ENCODE data around the gene BCAS3.
"Not testable (repeated sequence)": the region's sequence is repeated elsewhere in the genome, so short reads cannot be mapped to it uniquely, and the experiment has no call there.

The BCAS3 gene

DNA sequence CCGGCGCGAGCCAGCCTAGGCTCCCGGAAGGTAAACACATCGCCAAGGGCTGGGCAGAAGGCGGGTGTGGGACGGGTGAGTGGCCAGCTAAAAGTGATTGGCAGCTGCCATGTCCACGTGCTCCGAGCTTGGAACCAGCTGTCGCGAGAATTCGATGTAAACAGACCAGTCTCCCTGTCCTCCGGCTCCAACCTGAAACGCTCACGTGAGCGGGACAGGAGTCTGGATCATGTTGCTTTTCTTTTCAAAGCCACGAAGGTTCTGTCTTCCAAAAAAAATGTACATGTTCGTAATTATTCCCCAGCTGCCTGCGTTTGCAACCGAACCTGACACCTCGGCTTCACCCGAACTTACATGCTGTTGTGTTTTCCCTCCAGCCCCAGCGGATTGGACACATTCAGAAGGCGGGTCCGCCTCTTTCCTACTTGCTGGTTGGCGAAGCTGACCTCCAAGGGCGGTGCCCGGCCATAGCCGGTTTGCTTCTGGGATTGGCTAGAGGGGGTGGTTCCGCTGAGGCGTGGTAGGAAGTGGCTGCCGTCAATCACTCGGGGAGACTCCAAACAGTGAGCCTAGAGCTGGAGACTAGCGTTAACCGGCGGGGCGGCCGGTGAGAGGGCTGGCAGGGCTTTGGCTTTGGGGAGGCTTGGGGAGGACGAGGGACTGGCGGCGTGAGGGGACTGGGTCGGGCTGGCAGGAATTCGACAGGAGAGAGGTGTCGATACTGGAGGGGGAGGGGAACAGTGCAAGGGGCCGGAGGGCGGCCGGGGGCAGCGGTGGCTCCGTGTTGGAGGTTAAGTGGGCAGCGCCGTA is at the start of gene BCAS3:
Gene BCAS3 (plus strand): TSS at position 544 of the 810 bp plus-strand sequence.
- peak; percentile 96 for DNase-seq

DNA sequence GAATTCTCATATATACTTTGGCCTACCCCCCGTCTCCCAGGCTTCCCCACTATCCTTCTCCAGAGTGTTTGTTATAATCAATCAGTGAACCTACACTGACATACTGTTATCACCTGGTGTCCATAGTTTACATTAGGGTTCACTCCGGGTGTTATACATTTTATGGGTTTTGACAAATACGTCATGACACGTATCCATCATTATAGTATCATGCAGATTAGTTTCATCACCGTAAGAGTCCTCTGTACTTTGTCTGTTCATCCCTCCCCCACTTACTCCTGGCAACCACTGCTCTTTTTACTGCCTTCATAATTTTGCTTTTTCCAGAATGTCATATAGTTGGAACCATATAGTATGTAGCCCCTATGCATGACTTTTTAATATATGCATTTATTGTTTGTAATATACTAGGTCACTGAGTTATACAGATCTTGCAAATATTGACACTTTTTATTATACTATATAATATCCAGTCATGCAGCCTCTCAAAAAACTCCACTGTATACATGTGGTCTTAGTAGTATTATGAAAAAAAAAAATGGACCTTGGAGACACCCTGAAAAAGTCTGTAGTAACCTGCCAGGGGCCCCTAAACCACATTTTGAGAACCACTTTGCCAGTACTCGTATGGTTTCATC is 49.3 kb upstream of the BCAS3 start:
- no peak for DNase-seq

DNA sequence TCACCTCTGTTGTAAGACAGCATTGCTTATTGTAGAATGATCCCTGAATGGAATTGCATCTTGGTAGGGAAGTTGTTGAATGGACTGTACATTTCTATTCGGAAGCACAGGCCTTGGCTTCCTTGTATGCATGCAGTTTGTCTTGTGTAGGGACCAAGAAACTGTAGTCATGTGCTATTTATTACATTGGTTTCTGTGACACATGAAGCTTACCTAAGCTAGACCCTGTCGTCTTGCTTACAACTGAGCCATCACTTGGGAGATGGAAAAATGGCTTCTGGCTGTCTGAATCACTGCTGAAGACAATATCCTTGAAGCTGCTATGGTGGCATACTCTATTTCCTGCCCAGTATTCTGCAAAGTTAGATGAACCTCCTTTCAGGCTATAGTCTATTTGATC is 48.5 kb upstream of the BCAS3 start:
- DNase-seq, result no peak

DNA sequence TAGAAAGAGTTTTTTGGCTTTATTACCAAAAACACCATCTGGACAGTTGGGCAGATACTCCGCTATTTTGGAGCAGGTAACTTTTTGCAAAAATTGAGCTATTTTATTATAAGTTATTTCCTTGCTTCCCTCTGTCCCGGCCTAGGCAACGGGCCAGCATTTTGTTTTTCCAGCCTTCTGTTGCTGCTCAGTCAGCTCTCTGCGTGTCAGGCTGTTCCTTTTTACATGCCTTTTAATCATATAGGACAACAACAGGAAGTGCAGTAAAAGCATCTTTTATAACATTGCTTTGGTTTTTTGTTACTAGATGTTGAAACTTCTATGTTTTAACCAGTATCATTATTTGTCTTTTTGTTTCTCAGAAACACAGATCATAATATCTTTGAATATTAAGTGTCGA is 47.3 kb upstream of the BCAS3 start:
- DNase-seq, result no peak

DNA sequence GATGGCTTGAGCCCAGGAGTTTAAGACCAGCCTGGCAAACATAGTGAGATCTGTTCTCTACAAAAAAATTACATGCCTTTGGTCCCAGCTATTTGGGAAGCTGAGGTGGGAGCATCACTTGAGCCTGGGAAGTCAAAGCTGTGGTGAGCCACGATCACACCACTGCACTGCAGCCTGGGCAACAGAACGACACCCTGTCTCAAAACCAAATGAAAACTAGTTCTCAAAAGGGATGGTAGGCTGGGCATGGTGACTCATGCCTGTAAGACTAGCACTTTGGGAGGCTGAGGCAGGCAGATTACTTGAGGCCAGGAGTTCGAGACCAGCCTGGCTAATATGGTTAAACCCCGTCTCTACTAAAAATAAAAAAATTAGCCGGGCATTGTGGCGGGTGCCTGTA is 46.5 kb upstream of the BCAS3 start:
- no peak for DNase-seq

DNA sequence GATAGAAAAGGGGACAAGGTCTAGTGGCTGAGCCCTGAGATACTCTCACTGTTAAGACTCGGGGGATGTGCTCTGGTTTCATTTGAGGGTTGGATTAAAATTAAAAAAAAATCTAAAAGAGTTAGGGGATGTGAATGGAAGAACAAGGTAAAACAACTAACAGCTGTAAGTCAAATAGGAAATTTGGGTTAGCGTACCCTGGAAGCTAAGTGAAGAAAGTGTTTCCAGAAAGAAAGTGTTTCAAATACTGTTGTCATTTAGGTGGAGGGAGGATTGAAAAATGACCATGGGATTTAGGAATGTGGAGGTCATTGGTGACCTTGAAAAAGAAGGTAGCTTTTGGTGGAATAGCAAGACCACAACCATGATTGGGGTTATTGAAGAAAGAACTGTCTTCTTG is 40.0 kb upstream of the BCAS3 start:
- DNase-seq, result no peak

DNA sequence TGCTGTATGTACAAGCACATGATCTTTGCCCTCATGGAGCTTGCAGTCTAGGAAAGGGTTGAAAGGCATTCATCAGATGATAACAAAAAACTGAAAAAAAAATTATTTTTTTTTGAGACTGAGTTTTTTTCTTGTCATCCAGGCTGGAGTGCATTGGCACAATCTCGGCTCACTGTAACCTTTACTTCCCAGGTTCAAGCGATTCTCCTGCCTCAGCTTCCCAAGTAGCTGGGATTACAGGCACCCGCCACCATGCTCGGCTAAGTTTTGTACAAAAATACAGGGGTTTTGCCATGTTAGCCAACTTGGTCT is 38.7 kb upstream of the BCAS3 start:
- no peak for DNase-seq

DNA sequence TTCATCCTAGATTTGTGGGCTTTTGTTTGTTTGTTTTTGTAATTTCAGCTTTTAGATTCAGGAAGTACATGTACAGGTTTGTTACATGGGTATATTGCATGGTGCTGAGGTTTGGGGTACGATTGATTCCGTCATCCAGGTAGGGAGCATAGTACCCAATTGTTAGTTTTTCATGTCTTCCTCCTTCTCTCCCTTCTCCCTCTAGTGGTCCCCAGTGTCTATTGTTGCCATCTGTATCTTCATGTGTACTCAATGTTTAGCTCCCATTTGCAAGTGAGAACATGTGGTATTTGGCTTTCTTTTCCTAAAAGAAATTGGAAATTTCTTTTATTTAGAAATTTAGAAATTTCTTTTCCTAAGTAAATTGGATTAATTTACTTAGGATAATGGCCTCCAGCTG is 37.1 kb upstream of the BCAS3 start:
- no peak for DNase-seq

DNA sequence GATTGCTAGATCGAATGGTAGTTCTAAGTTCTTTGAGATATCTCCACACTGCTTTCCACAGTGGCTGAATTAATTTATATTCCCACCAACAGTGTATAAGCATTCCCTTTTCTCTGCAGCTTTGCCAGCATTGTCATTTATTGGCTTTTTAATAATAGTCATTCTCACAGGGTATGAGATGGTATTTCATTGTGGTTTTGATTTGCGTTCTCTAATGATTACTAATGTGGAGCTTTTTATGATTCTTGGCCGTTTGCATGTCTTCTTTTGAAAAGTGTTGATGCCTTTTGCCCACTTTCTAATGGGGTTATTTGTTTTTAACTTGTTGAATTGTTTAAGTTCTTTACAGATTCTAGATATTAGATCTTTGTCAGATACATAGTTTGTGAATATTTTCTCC is 36.5 kb upstream of the BCAS3 start:
- DNase-seq, result no peak

DNA sequence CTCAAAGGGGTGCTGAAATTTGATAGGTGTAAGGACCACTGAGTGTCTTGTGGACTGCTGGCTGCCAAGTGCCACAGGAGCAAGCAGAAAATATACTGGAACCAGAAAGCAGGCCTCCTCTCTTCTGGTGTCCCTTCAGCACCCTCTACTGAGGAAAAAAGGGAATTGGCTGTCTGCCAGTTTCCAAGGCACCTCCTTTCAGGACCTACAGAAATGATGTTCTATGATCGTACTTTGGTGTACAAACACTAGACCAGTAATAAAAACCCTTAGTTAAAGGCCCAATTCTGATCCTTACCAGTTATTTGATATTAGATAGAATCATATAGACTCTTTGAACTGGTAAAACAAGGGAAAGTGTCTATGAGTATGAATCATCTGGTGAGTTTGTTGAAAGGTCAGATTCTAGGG is 35.8 kb upstream of the BCAS3 start:
- no peak for DNase-seq

DNA sequence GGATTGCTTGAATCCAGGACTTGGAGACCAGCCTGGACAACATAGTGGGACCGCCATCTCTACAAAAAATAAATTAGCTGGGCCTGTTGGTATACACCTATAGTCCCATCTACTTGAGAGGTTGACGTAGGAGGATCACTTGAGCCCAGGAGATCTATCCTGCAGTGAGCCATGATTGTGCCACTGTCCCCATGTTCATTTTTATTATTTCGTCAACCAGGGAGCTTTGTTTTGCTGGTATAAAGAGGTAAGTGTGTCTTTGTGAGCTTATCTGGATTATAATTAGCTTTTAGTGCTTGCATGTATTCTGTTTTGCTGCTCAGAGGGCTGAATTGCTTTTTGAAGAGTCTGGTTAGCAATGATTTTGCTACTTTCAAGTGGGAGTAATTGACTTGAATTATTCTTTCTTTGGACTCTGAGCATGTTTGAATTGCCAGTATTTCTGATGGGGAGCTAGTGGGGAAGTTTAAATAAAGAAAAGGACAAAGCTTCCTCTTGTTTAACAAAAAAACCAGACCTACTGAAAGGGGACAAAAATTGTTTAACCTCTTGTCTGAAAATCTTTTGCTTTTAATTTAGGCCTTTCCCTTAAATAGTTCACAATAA is 31.6 kb upstream of the BCAS3 start:
- no peak for DNase-seq

DNA sequence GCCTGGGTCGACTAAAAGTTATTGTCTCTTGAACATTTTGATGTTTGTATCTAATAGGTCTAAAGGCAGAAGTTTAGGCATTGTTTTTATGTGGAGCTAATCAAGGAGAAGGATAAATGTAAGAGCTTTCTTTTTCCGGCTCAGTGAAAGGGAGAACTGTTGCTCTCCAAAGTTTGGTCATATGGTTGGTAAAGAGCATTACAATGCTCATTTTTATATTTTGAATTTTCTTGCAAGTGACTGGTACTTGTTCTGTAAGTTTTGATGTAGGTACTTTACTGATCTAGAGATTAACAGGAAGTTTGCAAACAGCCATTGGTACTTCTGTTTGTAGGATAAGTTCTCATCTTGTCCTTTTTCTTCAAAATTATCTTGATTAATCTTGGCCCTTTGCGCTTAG is 30.9 kb upstream of the BCAS3 start:
- no peak for DNase-seq

DNA sequence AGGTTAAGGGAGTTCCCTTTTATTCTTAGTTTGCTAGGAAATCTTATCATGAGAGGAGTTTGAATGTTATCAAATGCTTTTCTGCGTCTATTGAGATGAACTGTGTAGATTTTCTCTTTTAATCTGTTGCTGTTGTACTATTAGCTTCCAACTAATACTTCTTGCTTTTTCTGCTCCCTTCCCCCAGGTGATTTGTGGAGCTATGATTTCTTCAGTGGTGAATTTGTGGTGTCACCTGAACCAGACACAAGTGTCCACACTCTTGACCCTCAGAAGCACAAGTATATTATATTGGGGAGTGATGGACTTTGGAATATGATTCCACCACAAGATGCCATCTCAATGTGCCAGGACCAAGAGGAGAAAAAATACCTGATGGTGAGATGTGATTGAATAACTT is 29.9 kb upstream of the BCAS3 start:
- no peak for DNase-seq

DNA sequence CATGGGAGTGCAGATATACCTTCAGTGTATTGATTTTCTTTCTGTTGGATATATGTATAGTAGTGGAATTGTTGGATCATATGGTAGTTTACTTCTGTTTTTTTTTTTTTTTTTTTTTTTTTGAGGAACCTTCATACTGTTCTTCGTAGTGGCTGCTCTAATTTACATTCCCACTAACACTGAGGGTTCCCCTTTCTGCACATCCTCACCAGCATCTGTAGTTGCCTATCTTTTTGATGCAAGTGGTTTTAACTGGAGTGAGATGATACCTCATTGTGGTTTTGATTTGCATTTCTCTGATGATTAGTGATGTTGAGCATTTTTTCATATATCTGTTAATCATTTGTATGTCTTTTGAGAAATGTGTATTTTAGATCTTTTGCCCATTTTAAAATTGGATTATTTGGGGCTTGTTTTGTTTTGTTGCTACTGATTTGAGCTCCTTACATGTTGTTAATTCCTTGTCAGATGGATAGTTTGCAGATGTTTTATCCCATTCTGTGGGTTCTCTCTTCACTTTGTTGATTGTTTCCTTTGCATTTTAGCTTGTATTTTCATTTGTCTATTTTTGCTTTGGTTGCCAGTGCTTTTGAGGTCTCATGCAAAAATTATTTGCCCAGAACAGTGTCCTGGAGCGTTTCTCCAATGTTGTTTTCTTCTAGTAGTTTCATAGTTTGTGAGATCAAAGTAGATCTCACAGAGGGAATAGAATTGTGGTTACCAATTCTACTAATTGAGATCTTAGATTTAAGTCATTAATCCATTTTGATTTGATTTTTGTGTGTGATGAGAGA is 25.0 kb upstream of the BCAS3 start:
- DNase-seq, result peak; percentile 26

DNA sequence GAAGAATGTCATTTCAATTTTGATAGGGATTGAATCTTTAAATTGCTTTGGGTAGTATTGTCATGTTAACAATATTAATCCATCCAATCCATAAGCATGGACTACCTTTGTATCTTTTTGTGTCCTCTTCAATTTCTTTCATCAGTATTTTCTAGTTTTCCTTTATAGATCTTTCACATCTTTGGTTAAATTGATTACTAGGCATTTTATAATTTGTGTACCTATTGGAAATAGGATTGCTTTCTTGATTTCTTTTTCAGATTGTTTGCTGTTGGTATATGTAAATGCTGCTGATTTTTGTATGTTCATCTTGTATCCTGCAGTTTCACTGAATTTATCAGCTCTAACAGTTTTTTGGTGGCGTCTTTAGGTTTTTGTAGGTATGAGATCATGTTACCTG is 24.1 kb upstream of the BCAS3 start:
- DNase-seq, result no peak

DNA sequence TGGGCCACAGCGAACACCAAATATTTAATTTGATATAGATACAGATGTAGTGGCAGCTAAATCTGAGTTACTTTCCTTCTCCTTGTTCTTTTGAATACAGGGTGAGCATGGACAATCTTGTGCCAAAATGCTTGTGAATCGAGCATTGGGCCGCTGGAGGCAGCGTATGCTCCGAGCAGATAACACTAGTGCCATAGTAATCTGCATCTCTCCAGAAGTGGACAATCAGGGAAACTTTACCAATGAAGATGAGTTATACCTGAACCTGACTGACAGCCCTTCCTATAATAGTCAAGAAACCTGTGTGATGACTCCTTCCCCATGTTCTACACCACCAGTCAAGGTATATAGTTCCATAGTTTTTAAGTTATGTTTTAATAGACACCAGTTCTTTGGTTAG is 21.2 kb upstream of the BCAS3 start:
- DNase-seq, result no peak

DNA sequence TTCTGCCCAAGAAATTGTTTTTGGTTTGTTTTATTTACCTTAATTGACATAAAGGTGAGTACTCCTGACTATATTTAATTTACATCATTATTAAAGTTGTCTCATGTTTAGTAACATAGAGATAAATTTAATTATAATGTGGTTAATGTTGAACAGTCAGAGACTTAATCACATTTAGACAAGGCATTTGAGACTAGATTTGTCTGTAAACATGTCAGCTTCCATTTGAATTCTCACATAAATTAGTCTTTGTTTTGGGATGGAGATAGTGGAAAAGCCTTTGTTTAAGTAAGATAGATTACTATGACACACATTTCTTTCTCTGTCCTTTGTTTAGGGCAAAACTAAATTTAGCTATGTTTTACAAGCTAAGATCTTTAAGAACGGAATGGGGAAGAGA is 18.5 kb upstream of the BCAS3 start:
- no peak for DNase-seq

DNA sequence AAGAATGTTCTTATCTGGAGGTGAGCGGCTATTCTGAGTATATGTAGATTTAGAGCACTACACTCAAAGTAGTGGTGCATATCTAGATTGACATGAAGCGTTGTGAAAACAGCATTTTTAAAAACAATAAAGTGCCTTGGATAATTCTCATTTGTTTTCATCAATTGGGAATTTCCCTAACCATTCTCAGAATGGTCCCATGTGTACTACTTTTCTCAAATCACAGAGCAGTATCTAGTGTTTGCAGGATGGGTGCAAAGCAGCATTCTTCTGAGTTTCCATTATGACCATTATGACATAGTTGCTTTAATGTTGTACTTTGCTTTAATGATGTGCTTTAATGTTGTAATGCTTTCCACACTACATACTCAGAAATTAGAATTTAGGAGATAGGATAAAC is 16.2 kb upstream of the BCAS3 start:
- no peak for DNase-seq

DNA sequence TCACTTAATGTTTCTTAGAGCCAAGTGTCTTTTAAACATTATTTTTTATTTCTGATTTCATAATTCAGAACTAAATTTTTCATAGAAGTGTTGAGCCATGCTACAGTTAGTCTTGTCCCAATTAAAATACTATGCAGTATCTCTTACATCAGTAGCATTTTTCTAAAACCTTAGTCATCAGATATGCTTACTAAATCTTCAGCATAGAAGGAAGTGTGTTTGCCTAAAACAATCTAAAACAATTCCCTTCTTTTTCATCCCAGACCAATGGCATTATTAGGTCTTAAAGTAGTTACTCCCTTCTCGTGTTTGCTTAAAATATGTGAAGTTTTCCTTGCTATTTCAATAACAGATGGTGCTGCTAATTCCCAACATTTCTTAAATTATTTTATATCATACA is 13.6 kb upstream of the BCAS3 start:
- no peak for DNase-seq

DNA sequence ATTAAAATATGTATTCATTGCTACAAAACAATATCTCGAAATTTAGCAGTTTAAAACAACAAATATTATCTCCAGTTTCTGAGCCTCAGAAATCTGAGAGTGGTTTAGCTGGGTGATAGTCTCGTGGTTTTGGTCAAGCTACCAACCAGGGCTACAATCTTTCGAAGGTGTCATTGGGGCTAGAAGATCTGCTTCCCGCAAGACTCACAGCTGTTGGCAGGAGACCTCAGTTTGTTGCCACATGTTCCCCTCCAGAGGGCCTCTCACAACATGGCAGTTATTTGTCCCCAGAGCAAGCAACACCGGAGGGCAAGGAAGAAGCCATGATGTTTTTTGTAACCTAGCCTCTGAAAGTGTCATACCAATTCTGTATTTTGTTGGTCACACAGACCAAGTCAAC is 12.0 kb upstream of the BCAS3 start:
- DNase-seq, result no peak

DNA sequence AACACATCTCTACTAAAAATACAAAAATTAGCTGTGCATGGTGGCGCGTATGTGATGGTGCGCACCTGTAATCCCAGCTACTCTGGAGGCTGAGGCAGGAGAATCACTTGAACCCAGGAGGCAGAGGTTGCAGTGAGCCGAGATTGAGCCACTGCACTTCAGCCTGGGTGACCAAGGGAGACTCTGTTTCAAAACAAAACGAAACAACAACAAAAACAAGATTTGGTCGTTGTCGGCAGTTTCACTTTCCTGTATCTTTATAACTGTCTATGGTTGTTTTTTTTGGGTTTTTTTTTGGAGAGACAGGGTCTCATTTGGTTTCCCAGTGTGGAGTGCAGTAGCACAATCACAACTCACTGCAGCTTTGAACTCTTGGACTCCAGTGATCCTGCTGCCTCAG is 8.9 kb upstream of the BCAS3 start:
- not testable (repeated sequence) for DNase-seq

DNA sequence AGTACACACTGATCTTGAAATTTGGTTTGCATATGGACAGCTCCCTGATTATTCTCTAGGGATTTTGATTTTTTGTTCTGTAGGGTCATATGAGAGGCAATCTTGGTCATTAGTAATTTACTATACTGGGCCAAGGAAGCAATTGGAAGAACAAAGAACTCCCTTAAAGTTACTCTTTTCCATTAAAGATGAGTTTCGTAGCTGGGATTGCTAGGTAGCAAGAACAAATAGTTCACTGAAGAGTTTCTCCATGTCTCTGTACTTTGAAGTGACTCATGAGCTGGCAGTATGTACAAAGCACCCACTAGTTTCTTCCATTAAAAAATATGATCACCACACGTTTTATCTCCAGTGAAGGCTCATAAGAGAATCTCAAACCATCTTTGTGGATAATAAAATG is 6.2 kb upstream of the BCAS3 start:
- no peak for DNase-seq

DNA sequence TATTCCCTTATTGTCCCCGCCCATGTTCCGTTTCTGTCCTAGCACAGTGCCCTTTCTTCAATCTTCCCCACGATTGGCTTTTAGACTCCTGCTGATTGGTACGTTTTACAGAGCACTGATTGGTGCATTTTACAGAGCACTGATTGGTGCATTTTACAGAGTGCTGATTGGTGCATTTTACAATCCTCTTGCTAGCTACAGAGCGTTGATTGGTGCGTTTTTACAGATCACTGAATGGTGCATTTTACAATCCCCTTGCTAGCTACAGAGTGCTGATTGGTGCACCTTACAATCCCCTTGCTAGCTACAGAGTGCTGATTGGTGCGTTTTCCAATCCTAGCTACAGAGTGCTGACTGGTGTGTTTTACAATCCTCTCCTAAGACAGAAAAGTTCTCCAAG is 3.0 kb upstream of the BCAS3 start:
- not testable (repeated sequence) for DNase-seq

DNA sequence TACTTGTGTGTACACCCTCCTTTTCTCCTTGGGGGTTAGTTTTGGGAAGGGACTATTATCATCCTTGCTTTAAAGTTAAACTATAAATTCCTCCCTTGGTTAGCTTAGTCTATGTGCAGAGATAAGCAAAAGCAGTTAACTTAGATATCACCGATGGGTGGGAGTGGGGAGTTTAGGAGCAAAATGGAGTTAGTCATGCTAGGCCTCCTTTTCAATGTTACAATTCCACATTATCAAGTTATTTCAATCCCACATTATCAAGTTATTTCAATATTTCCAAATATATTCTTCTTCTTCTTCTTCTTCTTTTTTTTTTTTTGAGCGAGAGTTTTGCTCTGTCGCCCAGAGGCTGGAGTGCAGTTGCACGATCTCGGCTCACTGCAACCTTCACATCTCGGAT is 1.7 kb upstream of the BCAS3 start:
- DNase-seq, result no peak
